HEK293 (cell line): ENCODE data around the gene IDH3B.
A peak's percentile ranks its signal among the peaks of the same experiment; 100 is the strongest.

Experiments
- CTCF ChIA-PET: fragments of 350-600 bp; formaldehyde crosslinking; extraction: SDS; loops from one replicate; lab custom pipeline; 2021; ENCODE audit warnings: antibody characterized with exemption; lab: Yijun Ruan, JAX
- POLR2A ChIA-PET: fragments of 300-600 bp; formaldehyde crosslinking; extraction: SDS; loops from one replicate; lab custom pipeline; 2020; ENCODE audit warnings: antibody characterized with exemption, inconsistent platforms; lab: Yijun Ruan, JAX
- H3K27ac ChIP-seq: fragments of 200-500 bp; sonication (Bioruptor generic); 2 replicates; pipeline ENCODE4 v1.5.1; 2014; ENCODE audit warnings: low read depth, low read length, control low read depth, inconsistent platforms; ENCODE audit errors: extremely low read depth
- H3K36me3 ChIP-seq, 2 experiments: fragments of 200-500 bp in 1 of 2; sonication (Bioruptor generic) in 1 of 2; 1 replicate in 1 of 2; 2 replicates in 1 of 2; pipeline ENCODE4 v1.5.1; 2014 to 2017; ENCODE audit warnings: inconsistent platforms in 2 of 2, low read length in 2 of 2; ENCODE audit not compliant: control insufficient read depth in 2 of 2, insufficient read depth in 1 of 2
- H3K4me1 ChIP-seq: fragments of 200-500 bp; sonication (Bioruptor generic); 2 replicates; pipeline ENCODE4 v1.5.1; 2014; ENCODE audit warnings: mild to moderate bottlenecking, low read length, inconsistent platforms; ENCODE audit not compliant: control insufficient read depth, insufficient read depth
- H3K4me3 ChIP-seq: 2 replicates; pipeline ENCODE4 v1.5.1; 2011; ENCODE audit warnings: low read depth, mild to moderate bottlenecking, control low read depth, low read length, moderate library complexity
- H3K9me3 ChIP-seq: fragments of 200-500 bp; sonication (Bioruptor generic); 2 replicates; pipeline ENCODE4 v1.5.1; 2014; ENCODE audit warnings: low read depth, low read length, inconsistent platforms; ENCODE audit not compliant: control insufficient read depth, insufficient read depth
- CTCF ChIP-seq: fragments of 450-650 bp; formaldehyde crosslinking; IDR thresholded peaks from 2 replicates; pipeline ENCODE4 v1.5.1; 2016; ENCODE audit warnings: missing biosample characterization, missing genetic modification characterization
- GLIS2 ChIP-seq: fragments of 450-650 bp; formaldehyde crosslinking; IDR thresholded peaks from 2 replicates; pipeline ENCODE4 v1.5.1; 2016; ENCODE audit warnings: missing biosample characterization, missing genetic modification characterization
- MEIS1 ChIP-seq: sonication (generic); formaldehyde crosslinking; IDR thresholded peaks from 2 replicates; pipeline ENCODE4 v1.8.1; 2022; ENCODE audit warnings: missing genetic modification reagents, mild to moderate bottlenecking, borderline replicate concordance
- MZF1 ChIP-seq: fragments of 450-650 bp; formaldehyde crosslinking; IDR thresholded peaks from 2 replicates; pipeline ENCODE4 v1.5.1; 2017; ENCODE audit warnings: missing biosample characterization, missing genetic modification characterization, borderline replicate concordance
- REST ChIP-seq: fragments of 450-650 bp; formaldehyde crosslinking; IDR thresholded peaks from 2 replicates; pipeline ENCODE4 v1.5.1; 2016; ENCODE audit warnings: missing biosample characterization, missing genetic modification characterization
- SALL2 ChIP-seq: fragments of 450-650 bp; formaldehyde crosslinking; IDR thresholded peaks from 2 replicates; pipeline ENCODE4 v1.5.0; 2017; ENCODE audit warnings: missing biosample characterization, mild to moderate bottlenecking, missing genetic modification characterization, borderline replicate concordance
- SP3 ChIP-seq: fragments of 450-650 bp; formaldehyde crosslinking; IDR thresholded peaks from 2 replicates; pipeline ENCODE4 v1.5.1; 2016; ENCODE audit warnings: missing biosample characterization, missing genetic modification characterization
- ZNF140 ChIP-seq: fragments of 450-650 bp; formaldehyde crosslinking; IDR thresholded peaks from 2 replicates; pipeline ENCODE4 v1.5.1; 2016; ENCODE audit warnings: missing biosample characterization, missing genetic modification characterization
- ZNF560 ChIP-seq: fragments of 450-650 bp; formaldehyde crosslinking; IDR thresholded peaks from 2 replicates; pipeline ENCODE4 v1.5.1; 2017; ENCODE audit warnings: missing biosample characterization, missing genetic modification characterization, borderline replicate concordance
- ZNF639 ChIP-seq: fragments of 450-650 bp; formaldehyde crosslinking; IDR thresholded peaks from 2 replicates; pipeline ENCODE4 v1.5.1; 2016; ENCODE audit warnings: missing biosample characterization, missing genetic modification characterization
- ZNF645 ChIP-seq: fragments of 450-650 bp; formaldehyde crosslinking; IDR thresholded peaks from 2 replicates; pipeline ENCODE4; 2016; ENCODE audit warnings: missing biosample characterization, missing genetic modification characterization
- ZNF654 ChIP-seq: fragments of 450-650 bp; formaldehyde crosslinking; IDR thresholded peaks from 2 replicates; pipeline ENCODE4 v1.5.1; 2016; ENCODE audit warnings: low read depth, missing biosample characterization, missing genetic modification characterization
- ZNF692 ChIP-seq: fragments of 450-650 bp; formaldehyde crosslinking; IDR thresholded peaks from 2 replicates; pipeline ENCODE4 v1.5.1; 2016; ENCODE audit warnings: missing biosample characterization, missing genetic modification characterization

IDH3B gene

GRCh38 chr20:2663887-2664719 lies at the start of gene IDH3B (continued):
- no peak for TF ChIP-seq MEIS1
- no peak for TF ChIP-seq ZNF140 (tag by site-specific recombination)
- no peak; the same call in 1 of the 2 replicates for TF ChIP-seq REST (tag by site-specific recombination)
- no peak for TF ChIP-seq MZF1 (tag by site-specific recombination)
- TF ChIP-seq SALL2, result no peak
- TF ChIP-seq ZNF560 (tag by site-specific recombination), result no peak
- TF ChIP-seq GLIS2 (tag by site-specific recombination), result no peak; the same call in 1 of the 2 replicates
- TF ChIP-seq SP3 (tag by site-specific recombination), result peak; percentile 56; the same call in 1 of the 2 replicates
- TF ChIP-seq ZNF645 (tag by site-specific recombination), result no peak
- TF ChIP-seq ZNF692, result peak; percentile 70

- Histone ChIP-seq H3K36me3 (peaks cover 0 to 13% of the 10 kb centered on the region in 2 experiments; a peak in 1 of 3 replicates), H3K4me3 (no peak overlapping the region), H3K4me1 (no peaks in the 10 kb centered on the region), H3K9me3 (no peaks in the 10 kb centered on the region), H3K27ac (no peak overlapping the region)
- ChIA-PET CTCF (interaction anchor here (0.6 to 2.4 kb wide), 14 partner anchors 11 to 287 kb away, joined by 3 to 9 read pairs (median 4); no protein-coding TSS in a partner anchor), POLR2A (no interaction called here)
- TF ChIP-seq ZNF654 (tag by site-specific recombination) (peak; percentile 53), ZNF639 (tag by site-specific recombination) (no peak), CTCF (tag by site-specific recombination) (peak; percentile 13; the same call in 1 of the 2 replicates)
Observed at GRCh38 chr20:2713285-2713684, 49.3 kb upstream of the IDH3B start.
